WTC11 (cell line): Measurements from ENCODE around the gene MAGI3. TPM values are rescaled to one million over a fixed set of nuclear protein-coding genes. Genes with fewer than 3 reads are reported as not detected.
A peak's percentile ranks its signal among the peaks of the same experiment; 100 is the strongest.
"Not testable (repeated sequence)": the region's sequence is repeated elsewhere in the genome, so short reads cannot be mapped to it uniquely, and the experiment has no call there.

Source experiments
- ATAC-seq: fragments of 200-7000 bp; cut with Tn5 transposase; 2 replicates; pipeline ENCODE4 v1.10.0; 2021; ENCODE audit warnings: mild to moderate bottlenecking, moderate library complexity
- CTCF ChIA-PET: fragments of 300-600 bp; sonication (Branson Sonifier 250); formaldehyde crosslinking; loops from one replicate; lab custom pipeline; 2021; ENCODE audit warnings: antibody characterized with exemption; lab: Charles Lee
- POLR2A ChIA-PET: fragments of 350-600 bp; sonication (Branson Sonifier 250); formaldehyde crosslinking; loops from one replicate; lab custom pipeline; 2021; ENCODE audit warnings: antibody characterized with exemption; lab: Charles Lee
- DNase-seq: peaks from one replicate; pipeline ENCODE4 v3.0.0; 2021; ENCODE audit warnings: low spot score
- H3K27ac Mint-ChIP-seq: 2 replicates; pipeline ENCODE4 v1.8.0; 2021; ENCODE audit warnings: mixed read lengths
- H3K27me3 Mint-ChIP-seq: 2 replicates; pipeline ENCODE4 v1.8.0; 2021; ENCODE audit warnings: low read depth, mild to moderate bottlenecking, moderate library complexity, mixed read lengths
- H3K36me3 Mint-ChIP-seq: 2 replicates; pipeline ENCODE4 v1.8.0; 2021; ENCODE audit warnings: mixed read lengths
- H3K4me1 Mint-ChIP-seq: 2 replicates; pipeline ENCODE4 v1.8.0; 2022; ENCODE audit warnings: mixed read lengths
- H3K4me3 Mint-ChIP-seq: 2 replicates; pipeline ENCODE4 v1.8.0; 2021; ENCODE audit warnings: mild to moderate bottlenecking, moderate library complexity, mixed read lengths
- H3K9me3 Mint-ChIP-seq: 2 replicates; pipeline ENCODE4 v1.8.0; 2021; ENCODE audit warnings: mixed read lengths
- AR ChIP-seq: fragments of 250-450 bp; sonication (Bioruptor Pico); IDR thresholded peaks from 2 replicates; pipeline ENCODE4 v1.9.0; 2021; ENCODE audit warnings: mild to moderate bottlenecking
- HMGA2 ChIP-seq: fragments of 250-450 bp; sonication (Bioruptor Pico); IDR thresholded peaks from 2 replicates; pipeline ENCODE4 v1.4.0; 2021; ENCODE audit warnings: mild to moderate bottlenecking, moderate library complexity
- HMGXB4 ChIP-seq: sonication (generic); formaldehyde crosslinking; IDR thresholded peaks from 2 replicates; pipeline ENCODE4 v1.8.1; 2023; ENCODE audit warnings: mild to moderate bottlenecking, moderate library complexity, missing genetic modification reagents
- IRF1 ChIP-seq: sonication (generic); formaldehyde crosslinking; IDR thresholded peaks from 2 replicates; pipeline ENCODE4 v1.8.0; 2023; ENCODE audit warnings: missing genetic modification reagents
- NFYB ChIP-seq: sonication (generic); formaldehyde crosslinking; conservative IDR thresholded peaks from 2 replicates; pipeline ENCODE4 v1.8.0; 2022; ENCODE audit warnings: low read depth, missing genetic modification reagents
- PREB ChIP-seq: sonication (generic); formaldehyde crosslinking; IDR thresholded peaks from 2 replicates; pipeline ENCODE4 v1.8.1; 2022; ENCODE audit warnings: mild to moderate bottlenecking, missing genetic modification reagents, moderate library complexity, borderline replicate concordance
- PRRX2 ChIP-seq: fragments of 250-450 bp; sonication (Bioruptor Pico); IDR thresholded peaks from 2 replicates; pipeline ENCODE4 v1.8.0; 2021; ENCODE audit warnings: mild to moderate bottlenecking
- SMAD4 ChIP-seq: sonication (generic); formaldehyde crosslinking; IDR thresholded peaks from 2 replicates; pipeline ENCODE4 v1.8.0; 2022; ENCODE audit warnings: mild to moderate bottlenecking, missing genetic modification reagents
- STAT6 ChIP-seq: sonication (generic); formaldehyde crosslinking; conservative IDR thresholded peaks from 2 replicates; pipeline ENCODE4 v1.8.1; 2023; ENCODE audit warnings: mild to moderate bottlenecking, low read depth, missing genetic modification reagents, moderate library complexity
- ZNF138 ChIP-seq: sonication (generic); formaldehyde crosslinking; conservative IDR thresholded peaks from 2 replicates; pipeline ENCODE4 v1.8.1; 2022; ENCODE audit warnings: mild to moderate bottlenecking, moderate library complexity, missing genetic modification reagents
- ZNF281 ChIP-seq: sonication (generic); formaldehyde crosslinking; IDR thresholded peaks from 2 replicates; pipeline ENCODE4 v1.8.0; 2023; ENCODE audit warnings: mild to moderate bottlenecking, missing genetic modification reagents
- total RNA-seq: library from RNA; stranded (reverse); gene quantifications from 3 replicates; pipeline ENCODE4 v1.2.3, GENCODE V29; 2021

Gene MAGI3
- total RNA-seq, 1 experiment from 2014 or later: 9.7 TPM

- TF ChIP-seq PRRX2 (CRISPR knock-in tag) (no peak), PREB (CRISPR knock-in tag) (no peak), AR (no peak), ZNF138 (no peak), IRF1 (no peak), NFYB (CRISPR knock-in tag) (no peak)
- TF ChIP-seq, all 79 proteins: peak for 0
These were observed 19.0 kb downstream of the MAGI3 start (continued) for GRCh38 chr1:113409363-113409762.

GRCh38 chr1:113412020-113412419 is 21.7 kb downstream of the MAGI3 start:
- ATAC-seq, DNase-seq, H3K4me3 Mint-ChIP-seq, H3K36me3 Mint-ChIP-seq, H3K27me3 Mint-ChIP-seq, H3K27ac Mint-ChIP-seq, H3K9me3 Mint-ChIP-seq, POLR2A ChIA-PET, H3K4me1 Mint-ChIP-seq, CTCF ChIA-PET: not testable (repeated sequence)

GRCh38 chr1:113415310-113416070 is 25.2 kb downstream of the MAGI3 start:
- Mint-ChIP-seq H3K27me3 (no peaks in the 10 kb centered on the region; the same call in 1 of the 2 replicates), H3K27ac (no peak overlapping the region), H3K4me1 (no peaks in the 10 kb centered on the region), H3K36me3 (peaks cover 16% of the 10 kb centered on the region), H3K9me3 (peaks cover 20% of the 10 kb centered on the region), H3K4me3 (no peak overlapping the region)
- no peak for ATAC-seq
- ChIA-PET CTCF (interaction anchor here (1.0 kb wide), 1 partner anchor 275 kb away, joined by 3 read pairs; no protein-coding TSS in a partner anchor), POLR2A (no interaction called here)
- TF ChIP-seq HMGA2 (CRISPR knock-in tag) (peak; percentile 62; the same call in 1 of the 2 replicates), HMGXB4 (CRISPR knock-in tag) (no peak)
- no peak for DNase-seq

GRCh38 chr1:113416071-113416470 is 25.8 kb downstream of the MAGI3 start:
- CTCF ChIA-PET: interaction anchor here (1.0 kb wide), 1 partner anchor 275 kb away, joined by 3 read pairs; no protein-coding TSS in a partner anchor
- H3K27ac Mint-ChIP-seq, POLR2A ChIA-PET, H3K27me3 Mint-ChIP-seq, H3K4me1 Mint-ChIP-seq, ATAC-seq, DNase-seq, H3K4me3 Mint-ChIP-seq: not testable (repeated sequence)
- Mint-ChIP-seq H3K9me3 (peaks cover 20% of the 10 kb centered on the region), H3K36me3 (peaks cover 16% of the 10 kb centered on the region)

- H3K27me3 Mint-ChIP-seq: no peaks in the 10 kb centered on the region; the same call in 1 of the 2 replicates
- POLR2A ChIA-PET: no interaction called here
- ATAC-seq (no peak), DNase-seq (no peak)
- H3K9me3 Mint-ChIP-seq: peaks cover 20% of the 10 kb centered on the region
- H3K36me3 Mint-ChIP-seq: peaks cover 16% of the 10 kb centered on the region
- CTCF ChIA-PET: no interaction called here
- no peaks in the 10 kb centered on the region for H3K4me1 Mint-ChIP-seq
- no peak overlapping the region for H3K4me3 Mint-ChIP-seq
- no peak overlapping the region for H3K27ac Mint-ChIP-seq
- TF ChIP-seq SMAD4 (CRISPR knock-in tag): no peak
- TF ChIP-seq ZNF281 (CRISPR knock-in tag): no peak
- no peak for TF ChIP-seq STAT6 (CRISPR knock-in tag)
These were observed 26.2 kb downstream of the MAGI3 start for GRCh38 chr1:113416496-113416895.
